ENCODE measurements around the gene LAP3. TPM values are rescaled to one million over a fixed set of nuclear protein-coding genes. Genes with fewer than 3 reads are reported as not detected.
A peak's percentile ranks its signal among the peaks of the same experiment; 100 is the strongest.

The LAP3 gene
- total RNA-seq, 1 donor from 2014 or later: 68.0 TPM

DNA sequence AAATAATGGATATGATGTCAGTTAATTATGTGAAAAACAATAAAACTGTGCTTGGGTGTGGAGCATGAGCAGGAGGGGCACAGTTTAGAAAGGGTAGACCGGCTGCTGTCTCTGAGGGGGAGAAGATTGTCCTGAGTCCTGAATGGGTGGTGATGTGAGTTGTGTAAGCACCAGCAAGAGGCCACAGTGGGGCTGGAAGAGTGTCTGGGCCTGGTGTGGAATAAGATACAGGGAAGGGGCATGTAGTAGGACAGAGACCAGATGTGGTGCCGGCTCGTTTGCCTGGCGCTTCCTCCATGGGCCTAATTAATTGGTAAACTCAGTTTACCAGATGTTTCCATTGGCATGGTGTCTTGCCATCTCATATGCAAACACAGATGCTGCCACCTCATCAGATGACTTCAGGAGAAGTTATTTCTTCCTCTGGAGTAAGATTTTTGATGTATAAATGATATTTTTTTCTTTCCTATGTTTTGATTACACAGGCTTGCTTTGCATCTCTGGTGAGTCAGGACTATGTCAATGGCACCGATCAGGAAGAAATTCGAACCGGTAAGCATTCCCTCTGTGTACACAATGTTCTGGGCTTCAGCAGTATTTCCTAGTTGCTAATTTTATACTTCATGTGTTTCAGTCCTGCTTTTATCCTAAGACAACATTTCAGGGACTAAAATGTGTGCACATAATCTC, 42.6 kb downstream of the LAP3 start:
- no peak for DNase-seq

DNA sequence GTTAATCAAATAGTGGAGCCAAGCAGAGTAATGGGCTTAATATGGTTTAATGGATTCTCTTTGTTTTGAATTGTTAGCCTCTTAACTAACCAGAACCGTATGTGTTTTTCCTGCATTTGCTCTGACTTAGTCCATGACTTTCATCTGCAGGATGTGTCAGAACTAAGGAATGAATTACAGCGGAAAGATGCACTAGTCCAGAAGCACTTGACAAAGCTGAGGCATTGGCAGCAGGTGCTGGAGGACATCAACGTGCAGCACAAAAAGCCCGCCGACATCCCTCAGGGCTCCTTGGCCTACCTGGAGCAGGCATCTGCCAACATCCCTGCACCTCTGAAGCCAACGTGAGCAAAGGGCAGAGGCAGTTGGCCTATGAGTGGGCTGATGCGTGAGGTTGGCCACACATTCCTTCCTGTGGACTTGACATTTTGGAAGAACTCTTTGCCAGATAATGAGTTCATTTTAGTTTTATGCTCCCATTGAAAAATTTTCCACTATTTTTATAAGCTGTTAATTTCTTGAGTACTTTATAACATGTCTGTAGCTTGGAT, 46.5 kb downstream of the LAP3 start:
- peak; percentile 18 for DNase-seq

DNA sequence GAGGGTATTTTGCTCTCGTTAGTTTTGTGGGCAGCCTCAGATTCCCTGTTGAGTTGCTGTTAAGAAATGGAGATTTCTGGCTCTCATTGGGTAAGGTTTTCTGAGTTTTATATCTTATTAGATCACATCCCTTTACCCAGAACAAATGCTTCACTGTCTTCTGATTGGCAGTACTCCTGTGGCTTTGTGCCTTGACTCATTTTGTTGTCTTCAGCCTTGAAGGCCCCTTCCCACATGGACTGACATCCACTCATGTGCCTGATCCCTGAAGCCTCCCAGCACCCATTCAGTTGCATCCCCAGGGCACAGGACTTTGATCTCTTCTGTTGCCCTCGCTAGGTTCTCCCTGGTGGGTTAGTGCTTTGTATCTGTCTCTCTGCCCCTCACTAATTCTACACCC, 47.8 kb downstream of the LAP3 start:
- no peak for DNase-seq

DNA sequence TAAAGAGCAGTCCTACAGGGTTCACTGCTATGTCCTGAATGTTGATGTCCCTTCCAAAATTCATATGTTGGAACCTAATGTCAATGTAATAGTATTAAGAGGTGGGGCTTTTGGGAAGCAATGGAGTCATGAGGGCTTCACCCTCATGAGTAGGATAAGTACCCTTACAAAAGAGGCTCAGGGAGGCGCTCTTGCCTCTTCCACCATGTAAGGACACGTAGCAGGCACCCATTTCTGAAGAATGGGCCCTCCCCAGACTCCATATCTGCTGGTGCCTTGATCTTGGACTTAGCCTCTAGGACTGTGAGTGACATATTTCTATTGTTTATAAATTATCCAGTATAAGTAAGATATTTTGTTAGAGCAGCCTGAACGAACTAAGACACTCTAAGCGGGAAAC, 53.2 kb downstream of the LAP3 start:
- DNase-seq: no peak

DNA sequence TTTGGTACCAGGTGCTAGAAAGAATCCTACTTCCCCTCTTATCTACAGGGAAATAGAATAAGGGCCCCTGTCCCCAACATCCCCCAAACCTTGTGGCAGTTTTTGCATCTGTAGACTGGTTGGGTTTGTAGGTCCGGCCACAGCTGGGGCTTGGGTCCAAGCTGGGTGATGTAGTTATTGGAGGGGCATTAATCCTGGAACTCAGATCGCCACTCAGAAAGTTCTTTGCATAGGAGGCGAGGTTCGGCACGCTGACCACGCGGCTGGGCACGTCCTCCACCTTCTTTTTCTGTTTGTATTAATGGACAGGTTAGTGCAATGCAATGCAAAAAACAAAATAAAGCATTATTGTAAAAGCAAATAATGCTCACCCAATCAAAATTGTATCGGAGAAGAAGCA, 56.6 kb downstream of the LAP3 start:
- DNase-seq: no peak

DNA sequence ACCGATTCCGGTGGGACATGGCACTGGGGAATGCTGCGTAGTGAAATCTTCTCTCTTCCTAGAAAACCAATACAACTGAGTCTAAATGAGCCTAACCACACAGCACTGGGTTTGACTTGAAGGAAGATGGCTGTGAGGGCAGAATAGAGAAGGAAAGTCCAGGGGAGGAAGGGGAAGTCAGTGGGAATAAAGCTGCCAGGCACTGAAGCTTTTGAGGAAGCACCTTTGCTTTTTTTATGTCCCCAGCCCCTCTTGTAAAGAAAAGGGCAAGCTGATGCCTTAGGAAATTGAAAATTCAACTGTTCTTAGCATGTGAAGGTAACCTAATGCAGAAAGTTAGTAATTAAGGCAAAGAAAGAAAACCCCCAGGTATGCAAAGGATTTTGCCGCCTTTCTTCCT, 58.1 kb downstream of the LAP3 start:
- no peak for DNase-seq

DNA sequence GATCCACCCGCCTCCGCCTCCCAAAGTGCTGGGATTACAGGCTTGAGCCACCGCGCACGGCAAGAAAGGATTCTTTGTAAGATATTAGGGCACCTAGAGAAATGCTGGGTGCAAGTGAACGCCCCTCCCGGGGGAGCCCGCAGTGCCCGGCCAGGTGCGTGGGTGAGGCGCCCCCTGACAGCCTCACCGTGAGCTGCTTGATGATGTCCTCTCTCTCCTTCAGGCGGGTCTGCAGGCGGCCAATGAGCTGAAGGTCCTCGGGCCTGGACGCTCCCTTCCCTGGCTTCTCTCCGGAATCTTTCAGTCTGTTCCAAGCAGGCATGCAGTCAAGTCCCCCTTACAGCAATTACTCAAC, 59.3 kb downstream of the LAP3 start:
- no peak for DNase-seq

DNA sequence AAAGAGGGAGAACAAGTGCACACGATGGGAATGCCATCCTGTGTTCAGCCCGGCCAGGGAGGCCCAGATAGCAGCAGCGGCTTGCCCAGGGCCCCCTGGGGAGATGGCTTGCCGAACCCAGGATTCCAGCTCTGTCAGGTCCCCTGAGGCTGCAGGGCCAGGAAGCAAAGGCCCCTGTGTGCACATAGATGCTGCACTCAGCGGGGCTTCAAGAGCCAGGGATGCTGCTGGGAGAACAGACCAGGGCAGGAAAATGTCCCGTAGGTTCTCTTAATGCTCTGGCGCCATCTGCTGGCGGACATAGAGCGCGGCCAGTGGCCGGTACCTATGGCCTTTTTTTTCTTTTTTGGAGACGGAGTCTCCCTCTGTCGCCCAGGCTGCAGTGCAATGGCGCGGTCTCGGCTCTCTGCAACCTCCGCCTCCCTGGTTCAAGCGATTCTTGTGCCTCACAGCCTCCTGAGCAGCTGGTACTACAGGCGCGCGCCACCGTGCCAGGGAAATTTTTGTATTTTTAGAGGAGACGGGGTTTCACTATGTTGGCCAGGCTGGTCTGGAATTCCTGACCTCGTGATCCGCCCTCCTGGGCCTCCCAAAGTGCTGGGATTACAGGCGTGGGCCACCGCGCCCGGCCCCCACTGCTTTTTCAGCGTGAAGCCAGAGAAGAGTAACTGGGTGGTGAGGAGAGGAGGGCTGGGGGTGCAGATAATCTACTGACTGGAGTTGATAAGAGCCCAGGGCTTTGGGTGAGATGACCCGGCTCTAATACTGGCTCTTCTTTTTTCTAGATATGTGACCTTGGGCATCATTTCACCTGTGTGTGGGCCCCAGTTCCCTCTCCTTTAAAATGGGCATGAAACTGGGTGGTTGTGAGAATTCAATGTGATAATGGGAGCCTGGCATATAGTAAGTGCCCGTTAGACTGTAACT, 60.0 kb downstream of the LAP3 start:
- peak; percentile 3 for DNase-seq

DNA sequence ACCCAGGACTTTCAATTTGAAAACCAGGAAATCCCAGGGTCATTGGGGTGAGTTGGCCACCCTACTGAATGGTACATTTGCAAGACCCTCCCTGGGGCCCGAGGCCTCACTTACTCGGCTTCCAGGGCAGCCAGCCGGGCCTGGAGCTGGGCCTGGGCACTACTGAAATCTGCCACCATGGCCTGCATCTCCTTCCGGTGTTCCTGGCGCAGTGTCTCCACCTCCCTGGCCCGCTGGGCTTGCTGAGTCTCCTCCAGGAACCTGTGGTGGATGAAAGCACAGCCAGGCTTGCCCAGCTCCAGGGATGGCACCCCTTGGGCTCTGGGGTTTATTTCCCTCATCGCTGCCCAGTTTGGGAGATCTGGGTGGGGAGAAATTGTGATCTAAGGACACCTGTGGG, 62.1 kb downstream of the LAP3 start:
- no peak for DNase-seq

DNA sequence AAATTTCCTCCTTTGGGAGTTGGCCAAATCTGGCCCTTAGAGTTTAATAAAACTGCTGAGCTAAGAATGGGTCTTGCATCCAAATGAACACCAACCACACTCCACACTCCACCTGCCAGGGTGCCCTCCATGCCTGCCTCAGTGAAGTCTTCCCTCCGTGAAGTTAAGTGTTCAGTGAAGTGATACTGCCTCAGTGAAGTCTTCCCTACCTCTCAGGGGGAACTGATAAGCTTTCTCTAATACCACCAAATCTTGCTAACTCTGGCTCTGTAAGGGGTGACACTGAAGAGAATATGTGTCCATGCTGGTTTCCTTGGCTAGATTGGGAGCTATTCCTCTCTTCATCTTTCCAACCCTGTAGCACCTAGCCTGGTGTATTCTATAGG, 65.4 kb downstream of the LAP3 start:
- DNase-seq: no peak

DNA sequence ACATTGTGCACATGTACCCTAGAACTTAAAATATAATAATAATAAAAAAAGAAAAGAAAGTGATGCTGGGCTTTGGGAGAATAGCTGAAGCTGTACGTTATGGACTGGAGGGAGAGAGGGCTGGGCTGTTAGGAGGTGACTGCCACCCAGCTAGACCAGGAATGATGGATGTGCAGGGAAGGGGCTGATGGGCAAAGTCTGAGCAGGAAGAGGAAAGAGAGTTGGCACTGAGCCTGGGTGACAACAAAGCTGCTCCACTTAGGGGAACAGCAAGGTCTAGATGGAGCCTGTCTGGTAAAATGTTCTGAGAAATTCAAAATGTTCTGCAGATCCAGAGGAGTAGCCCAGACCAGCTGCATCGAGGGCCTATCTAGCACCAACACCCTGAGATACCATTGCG, 69.7 kb downstream of the LAP3 start:
- no peak for DNase-seq

DNA sequence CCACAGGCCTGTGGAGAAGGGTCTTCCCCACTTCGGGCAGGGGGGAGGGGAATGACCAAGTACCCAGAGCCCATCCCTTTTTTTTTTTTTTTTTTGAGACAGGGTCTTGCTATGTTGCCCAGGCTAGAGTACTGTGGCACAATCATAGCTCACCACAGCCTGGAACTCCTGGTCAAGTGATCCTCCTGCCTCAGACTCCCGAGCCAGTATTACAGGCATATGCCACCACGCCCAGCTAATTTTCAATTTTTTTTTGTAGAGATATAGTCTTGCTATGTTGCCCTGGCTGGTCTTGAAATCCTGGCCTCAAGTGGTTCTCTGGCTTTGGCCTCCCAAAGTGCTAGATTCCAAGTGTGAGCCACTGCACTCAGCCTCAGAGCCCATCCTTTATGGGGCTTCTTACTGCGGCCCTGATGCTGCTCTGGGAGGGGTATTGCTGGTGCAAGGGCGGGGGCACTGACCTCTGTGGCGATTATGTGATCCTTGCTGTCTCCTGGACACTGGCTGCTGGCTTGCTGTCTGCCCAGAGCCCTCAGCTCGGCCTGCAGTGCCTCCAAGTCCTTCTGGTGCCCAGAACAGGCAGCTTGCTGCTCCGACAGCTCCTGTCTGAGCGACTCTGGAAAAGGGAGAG, 70.3 kb downstream of the LAP3 start:
- no peak for DNase-seq

DNA sequence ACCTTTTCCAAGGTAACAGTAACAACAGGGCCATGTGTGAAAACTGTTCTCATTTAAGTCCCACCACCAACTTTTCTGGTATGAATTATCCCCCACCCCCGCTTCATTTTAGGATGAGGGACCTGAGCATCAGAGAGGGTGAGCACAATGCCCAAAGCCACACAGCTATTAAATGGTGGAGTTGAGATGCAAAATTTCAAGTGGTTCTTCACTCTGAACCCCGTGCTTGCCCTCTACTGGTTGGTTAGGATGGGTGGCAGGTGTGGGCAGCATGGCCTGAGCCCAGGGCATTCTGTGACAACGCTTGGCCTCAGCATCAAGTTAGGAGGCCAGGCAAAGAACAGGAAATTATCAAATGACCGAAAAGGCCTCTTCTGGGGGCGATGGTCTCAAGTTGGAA, 70.9 kb downstream of the LAP3 start:
- no peak for DNase-seq

DNA sequence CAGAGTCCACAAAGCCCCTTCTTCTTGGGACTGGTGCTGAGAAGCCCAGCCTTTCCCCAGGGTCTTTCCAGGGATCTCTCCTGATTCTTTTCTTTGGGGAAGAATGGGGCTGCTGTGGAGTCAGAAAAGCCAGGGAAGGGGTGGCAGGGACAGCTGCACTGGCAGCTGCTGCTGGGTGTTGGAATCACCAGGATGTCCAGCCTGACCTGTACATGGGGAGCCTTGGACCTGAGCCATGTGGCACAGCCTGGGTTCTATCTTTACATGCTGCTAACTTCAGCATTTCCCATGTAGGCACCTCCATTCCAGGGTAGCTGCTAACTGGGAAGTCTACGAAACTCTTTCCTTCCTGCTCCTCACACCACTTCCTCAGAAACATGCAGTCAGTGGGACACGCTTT, 73.4 kb downstream of the LAP3 start:
- no peak for DNase-seq

DNA sequence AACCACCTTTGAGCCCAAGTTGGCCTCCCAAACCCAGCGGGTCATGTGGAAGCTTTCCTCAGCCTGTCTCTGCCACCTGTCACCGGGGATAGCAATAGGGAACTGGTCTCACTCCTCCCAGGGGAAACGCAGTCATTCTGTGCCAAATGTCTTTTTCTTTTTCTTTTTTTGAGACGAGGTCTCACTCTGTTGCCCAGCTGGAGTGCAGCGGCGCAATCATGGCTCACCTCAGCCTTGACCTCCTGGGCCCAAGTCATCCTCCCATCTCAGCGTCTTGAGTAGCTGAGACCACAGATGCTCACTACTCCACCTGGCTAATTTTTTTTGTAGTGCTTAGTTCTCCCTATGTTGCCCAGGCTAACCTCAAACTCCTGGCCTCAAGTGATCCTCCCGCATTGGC, 77.7 kb downstream of the LAP3 start:
- no peak for DNase-seq

DNA sequence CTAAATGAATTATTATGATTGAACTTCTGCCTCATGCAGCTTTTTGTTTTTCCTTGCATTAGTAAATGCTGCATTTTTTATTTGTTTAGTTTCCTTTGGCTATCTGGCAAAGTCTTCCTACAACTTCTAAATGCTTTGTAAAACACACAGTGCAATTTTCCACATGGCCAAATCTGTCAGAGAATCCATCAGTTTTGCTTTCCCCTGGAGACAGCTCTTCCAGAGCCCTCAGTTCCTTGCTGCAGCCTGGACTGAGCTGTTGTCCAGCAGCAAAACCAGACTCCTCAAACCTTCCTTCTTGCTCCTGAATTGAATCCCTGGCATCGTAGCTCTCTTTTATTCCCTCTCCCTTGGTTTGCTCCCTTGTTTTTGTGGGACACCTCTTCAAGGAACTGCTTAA, 80.1 kb downstream of the LAP3 start:
- no peak for DNase-seq

Other genes starting within 250 kb of the LAP3 start
- 27.8 TPM for gene QDPR, start 65.1 kb upstream of the LAP3 start, total RNA-seq
- not detected for gene CLRN2, start 62.0 kb upstream of the LAP3 start, total RNA-seq
- 19.9 TPM for gene MED28, start 37.4 kb downstream of the LAP3 start, total RNA-seq
- gene FAM184B, start 204.4 kb downstream of the LAP3 start, total RNA-seq: 0.69 TPM
- 28.0 TPM for gene DCAF16, start 233.6 kb downstream of the LAP3 start, total RNA-seq
- 16.2 TPM for gene NCAPG, start 233.8 kb downstream of the LAP3 start, total RNA-seq

All from skin of body (tissue), 2 donors.